ENCODE results near the gene BCAR3.

Gene BCAR3

GRCh38 chr1:93608187-93609109 lies 73.2 kb downstream of the BCAR3 start:
- no peaks in the 10 kb centered on the region for H3K36me3 ChIP-seq
- no peaks in the 10 kb centered on the region for H3K27me3 ChIP-seq
- no peak overlapping the region for H3K27ac ChIP-seq
- H3K9me3 ChIP-seq, result no peaks in the 10 kb centered on the region
- no peak overlapping the region for H3K4me3 ChIP-seq (ENCODE audit: low read depth in 1 of 2, low read length in 1 of 2)
- no peaks in the 10 kb centered on the region for H3K4me1 ChIP-seq (ENCODE audit: control insufficient read depth in 1 of 2, insufficient read depth in 1 of 2, low read depth in 1 of 2, low read length in 1 of 2)
- no peak for TF ChIP-seq CTCF (IDR thresholded peaks at IDR 0.05)

- Histone ChIP-seq H3K36me3 (no peaks in the 10 kb centered on the region), H3K27ac (no peak overlapping the region), H3K27me3 (no peaks in the 10 kb centered on the region), H3K4me1 (ENCODE audit: control insufficient read depth in 1 of 2, insufficient read depth in 1 of 2, low read depth in 1 of 2, low read length in 1 of 2) (no peaks in the 10 kb centered on the region), H3K4me3 (ENCODE audit: low read depth in 1 of 2, low read length in 1 of 2) (no peak overlapping the region), H3K9me3 (no peaks in the 10 kb centered on the region)
- TF ChIP-seq CTCF (IDR thresholded peaks at IDR 0.05), result no peak
Observed at GRCh38 chr1:93607814-93608186, 73.8 kb downstream of the BCAR3 start.

GRCh38 chr1:93605812-93606512 lies 75.7 kb downstream of the BCAR3 start:
- no peak overlapping the region for H3K4me3 ChIP-seq (ENCODE audit: low read depth in 1 of 2, low read length in 1 of 2)
- no peaks in the 10 kb centered on the region for H3K9me3 ChIP-seq
- no peak for TF ChIP-seq CTCF (IDR thresholded peaks at IDR 0.05)
- H3K36me3 ChIP-seq, result no peaks in the 10 kb centered on the region
- no peaks in the 10 kb centered on the region for H3K27me3 ChIP-seq
- H3K4me1 ChIP-seq (ENCODE audit: control insufficient read depth in 1 of 2, insufficient read depth in 1 of 2, low read depth in 1 of 2, low read length in 1 of 2), result no peaks in the 10 kb centered on the region
- no peak overlapping the region for H3K27ac ChIP-seq

- Histone ChIP-seq H3K9me3 (no peaks in the 10 kb centered on the region), H3K27me3 (no peaks in the 10 kb centered on the region), H3K4me3 (ENCODE audit: low read depth in 1 of 2, low read length in 1 of 2) (no peak overlapping the region), H3K27ac (no peak overlapping the region), H3K4me1 (ENCODE audit: control insufficient read depth in 1 of 2, insufficient read depth in 1 of 2, low read depth in 1 of 2, low read length in 1 of 2) (no peaks in the 10 kb centered on the region), H3K36me3 (no peaks in the 10 kb centered on the region)
- TF ChIP-seq CTCF (IDR thresholded peaks at IDR 0.05), result no peak
Observed at GRCh38 chr1:93605026-93605568, 76.5 kb downstream of the BCAR3 start.

GRCh38 chr1:93604411-93604810 lies 77.2 kb downstream of the BCAR3 start:
- H3K27me3 ChIP-seq, result no peaks in the 10 kb centered on the region
- no peaks in the 10 kb centered on the region for H3K9me3 ChIP-seq
- TF ChIP-seq CTCF (IDR thresholded peaks at IDR 0.05), result no peak
- no peak overlapping the region for H3K4me3 ChIP-seq (ENCODE audit: low read depth in 1 of 2, low read length in 1 of 2)
- no peaks in the 10 kb centered on the region for H3K36me3 ChIP-seq
- H3K27ac ChIP-seq, result no peak overlapping the region
- H3K4me1 ChIP-seq (ENCODE audit: control insufficient read depth in 1 of 2, insufficient read depth in 1 of 2, low read depth in 1 of 2, low read length in 1 of 2), result no peaks in the 10 kb centered on the region

Data from neutrophil (primary cell).